Endothelial cell of umbilical vein (primary cell): ENCODE data around the gene CHST14. TPM values are rescaled to one million over a fixed set of nuclear protein-coding genes. Genes with fewer than 3 reads are reported as not detected.

ENCODE experiments used
- BruUV-seq: library from RNA; stranded (reverse); fragments of 400-500 nt; replicated peaks from 2 replicates; lab custom pipeline; 2021; lab: Mats Ljungman, UMichigan
- CTCF ChIA-PET: fragments of 300-600, 350-600 bp; sonication (Branson Sonifier 250); formaldehyde crosslinking; loops from one replicate; lab custom pipeline; 2021; ENCODE audit warnings: antibody characterized with exemption, inconsistent platforms; lab: Charles Lee
- POLR2A ChIA-PET: fragments of 300-600, 350-600 bp; sonication (Branson Sonifier 250); formaldehyde crosslinking; loops from one replicate; lab custom pipeline; 2021; ENCODE audit warnings: antibody characterized with exemption, inconsistent platforms; lab: Charles Lee
- DNase-seq: peaks from one replicate; pipeline ENCODE4 v3.0.0-alpha.2; 2011; ENCODE audit warnings: low read depth, low spot score
- FAIRE-seq: peaks from 2 replicates; lab custom pipeline; 2011; peaks lifted over from hg19 to GRCh38; lab: Jason Lieb, UNC
- H2AFZ ChIP-seq: 2 replicates; pipeline ENCODE4 v1.6.0; 2012; ENCODE audit warnings: low read depth, low read length, control low read depth, inconsistent platforms
- H3K27ac ChIP-seq: 2 replicates; pipeline ENCODE4 v1.5.1; 2011; ENCODE audit warnings: low read depth, mild to moderate bottlenecking, control low read depth, low read length, moderate library complexity; ENCODE audit not compliant: insufficient read depth
- H3K27me3 ChIP-seq, 2 experiments: 2 replicates each; pipeline versions ENCODE4 v1.6.0 to v1.6.1; 2011; ENCODE audit warnings: low read length in 2 of 2, mixed read lengths in 1 of 2; ENCODE audit not compliant: control insufficient read depth in 2 of 2, insufficient read depth in 2 of 2
- H3K36me3 ChIP-seq, 2 experiments: 2 replicates in 1 of 2; 3 replicates in 1 of 2; pipeline ENCODE4 v1.5.1; 2011; ENCODE audit warnings: low read length in 2 of 2, mild to moderate bottlenecking in 1 of 2, moderate library complexity in 1 of 2; ENCODE audit not compliant: control insufficient read depth in 2 of 2, insufficient read depth in 2 of 2; ENCODE audit errors: extremely low read depth in 1 of 2
- H3K4me1 ChIP-seq: 3 replicates; pipeline ENCODE4 v1.5.1; 2011; ENCODE audit warnings: mild to moderate bottlenecking, low read length; ENCODE audit not compliant: control insufficient read depth, insufficient read depth; ENCODE audit errors: extremely low read depth
- H3K4me2 ChIP-seq: 2 replicates; pipeline ENCODE4 v1.6.1; 2011; ENCODE audit warnings: low read length, control low read depth, mixed read lengths; ENCODE audit not compliant: insufficient read depth
- H3K4me3 ChIP-seq, 3 experiments: fragments of 200-600 bp in 1 of 3; sonication (generic), shearing (Covaris generic) in 1 of 3; replicated peaks in 1 of 3; 2 replicates each; pipeline ENCODE4 v1.5.1; 2011 to 2016; ENCODE audit warnings: control low read depth in 3 of 3, low read length in 3 of 3, mild to moderate bottlenecking in 2 of 3, inconsistent platforms in 1 of 3, low read depth in 1 of 3, moderate library complexity in 1 of 3; ENCODE audit not compliant: insufficient read depth in 1 of 3
- H3K79me2 ChIP-seq: 2 replicates; pipeline ENCODE4 v1.6.0; 2012; ENCODE audit warnings: low read length, inconsistent platforms; ENCODE audit not compliant: control insufficient read depth, insufficient read depth
- H3K9ac ChIP-seq: replicated peaks from 2 replicates; pipeline ENCODE3; 2011; ENCODE audit warnings: low read length, control low read depth; ENCODE audit not compliant: insufficient read depth; ENCODE audit errors: extremely low read depth
- H3K9me1 ChIP-seq: replicated peaks from 3 replicates; pipeline ENCODE4 v1.6.0; 2011; ENCODE audit warnings: mild to moderate bottlenecking, low read length; ENCODE audit not compliant: control insufficient read depth, insufficient read depth; ENCODE audit errors: extremely low read depth
- H3K9me3 ChIP-seq: replicated peaks from 2 replicates; pipeline ENCODE4 v1.5.1; 2012; ENCODE audit warnings: low read length, inconsistent platforms; ENCODE audit not compliant: control insufficient read depth, insufficient read depth
- H4K20me1 ChIP-seq: replicated peaks from 2 replicates; pipeline ENCODE3; 2011; ENCODE audit warnings: mild to moderate bottlenecking, low read length; ENCODE audit not compliant: control insufficient read depth, insufficient read depth; ENCODE audit errors: extremely low read depth
- CTCF ChIP-seq, 2 donors: IDR thresholded peaks; 1 replicate in 1 of 2; 2 replicates in 1 of 2; pipeline ENCODE4 v1.5.1; 2011; ENCODE audit warnings: low read length in 2 of 2, mild to moderate bottlenecking in 2 of 2, moderate library complexity in 2 of 2, control low read depth in 1 of 2, inconsistent platforms in 1 of 2, low read depth in 1 of 2; ENCODE audit not compliant: insufficient read depth in 1 of 2; ENCODE audit errors: extremely low read depth in 1 of 2
- EZH2 ChIP-seq: IDR thresholded peaks from 2 replicates; pipeline ENCODE4 v1.6.1; 2012; ENCODE audit warnings: borderline replicate concordance, low read depth, mild to moderate bottlenecking, moderate library complexity, low read length, inconsistent platforms; ENCODE audit not compliant: severe bottlenecking
- FOS ChIP-seq: IDR thresholded peaks from 2 replicates; pipeline ENCODE4 v1.6.1; 2011; ENCODE audit warnings: mild to moderate bottlenecking, low read length, moderate library complexity, borderline replicate concordance; ENCODE audit not compliant: insufficient read depth
- GATA2 ChIP-seq: IDR thresholded peaks from 2 replicates; pipeline ENCODE4 v1.7.0; 2011; ENCODE audit warnings: low read depth, mild to moderate bottlenecking, moderate library complexity, mixed read lengths, low read length; ENCODE audit not compliant: insufficient read length, insufficient read depth
- JUN ChIP-seq: IDR thresholded peaks from 2 replicates; pipeline ENCODE4 v1.6.1; 2011; ENCODE audit warnings: borderline replicate concordance, low read depth; ENCODE audit not compliant: insufficient read length, insufficient read depth
- MAX ChIP-seq: IDR thresholded peaks from 2 replicates; pipeline ENCODE4 v1.6.1; 2011; ENCODE audit not compliant: insufficient read depth, insufficient read length
- MYC ChIP-seq: IDR thresholded peaks from one replicate; pipeline ENCODE4 v1.6.1; 2011; ENCODE audit warnings: mild to moderate bottlenecking, low read depth, low read length
- POLR2A ChIP-seq: IDR thresholded peaks from 2 replicates; pipeline ENCODE4 v1.6.1; 2012; ENCODE audit warnings: low read depth, mild to moderate bottlenecking, control low read depth, low read length
- POLR2AphosphoS5 ChIP-seq: IDR thresholded peaks from 2 replicates; pipeline ENCODE4 v1.6.1; 2012; ENCODE audit warnings: low read depth, mild to moderate bottlenecking, control low read depth, low read length, moderate library complexity; ENCODE audit not compliant: insufficient read depth
- dilution Hi-C: fragments of 300-500 bp; cut with MboI; formaldehyde crosslinking; loops from one replicate; pipeline ENCODE4 v1.15.0; 2019; ENCODE audit warnings: low sequenced_read_pairs; ENCODE audit not compliant: extremely low pct_ligation_motif_present
- intact Hi-C: fragments of 100-400 bp; cut with micrococcal nuclease; formaldehyde crosslinking; loops from one replicate; pipeline ENCODE4 v1.10.0; 2022
- polyA plus RNA-seq, 4 experiments: library from polyadenylated mRNA; depleted of rRNA in 3 of 4; stranded (reverse) in 3 of 4; unstranded in 1 of 4; fragments of >200 nt; gene quantifications; 2 replicates each; pipeline versions ENCODE4 v1.2.1 to v1.2.3, GENCODE V29; 2011 to 2012; ENCODE audit warnings: missing spikeins in 1 of 4
- total RNA-seq: library from RNA; stranded (reverse); gene quantifications from 2 replicates; pipeline ENCODE4 v1.2.3, GENCODE V29; 2021

CHST14 gene
- total and polyA plus RNA-seq, 2 donors (not counting 3 experiments of a cell fraction or from before 2014, with no cell fraction given): 35.1 to 49.2 TPM

GRCh38 chr15:40516322-40516721, 45.5 kb downstream of the CHST14 start:
- H2AFZ ChIP-seq: no peak overlapping the region
- H3K79me2 ChIP-seq: no peaks in the 10 kb centered on the region
- H4K20me1 ChIP-seq: no peaks in the 10 kb centered on the region
- ChIA-PET CTCF (no interaction called here), POLR2A (interaction anchor here (0.9 kb wide), 1 partner anchor 339 kb away, joined by 3 read pairs; no protein-coding TSS in a partner anchor)
- no TSS peak for BruUV-seq
- no peaks in the 10 kb centered on the region for H3K36me3 ChIP-seq
- no peaks in the 10 kb centered on the region for H3K4me1 ChIP-seq
- H3K4me3 ChIP-seq: no peak overlapping the region
- intact Hi-C loops (no loop called here), dilution Hi-C loops (no loop called here)
- H3K4me2 ChIP-seq: no peak overlapping the region
- FAIRE-seq (no peak), DNase-seq (no peak)
- H3K9ac ChIP-seq: no peak overlapping the region
- H3K27me3 ChIP-seq: no peaks in the 10 kb centered on the region
- H3K9me1 ChIP-seq: no peaks in the 10 kb centered on the region
- no peak overlapping the region for H3K27ac ChIP-seq
- H3K9me3 ChIP-seq: no peaks in the 10 kb centered on the region
- TF ChIP-seq POLR2A: no peak
- TF ChIP-seq FOS: no peak
- no peak for TF ChIP-seq CTCF (IDR thresholded peaks at IDR 0.05; ENCODE audit: extremely low read depth in 1 of 2, insufficient read depth in 1 of 2, low read depth in 1 of 2, low read length in 2 of 2)
- no peak for TF ChIP-seq GATA2
- TF ChIP-seq EZH2: no peak
- no peak for TF ChIP-seq MYC
- no peak for TF ChIP-seq POLR2AphosphoS5
- no peak for TF ChIP-seq JUN
- no peak for TF ChIP-seq MAX

Other genes starting within 250 kb of the CHST14 start
- not detected in 2 replicates for gene PAK6, start 231.9 kb upstream of the CHST14 start, total RNA-seq
- not detected in 2 replicates for gene PAK6, start 231.9 kb upstream of the CHST14 start, polyA plus RNA-seq
- gene ANKRD63, start 187.9 kb upstream of the CHST14 start, total RNA-seq: not detected in 2 replicates
- not detected in 2 replicates for gene ANKRD63, start 187.9 kb upstream of the CHST14 start, polyA plus RNA-seq
- gene PLCB2, start 163.0 kb upstream of the CHST14 start, total RNA-seq: 1.5 and 4.3 TPM in 2 replicates
- 1.6 and 1.9 TPM in 2 replicates for gene PLCB2, start 163.0 kb upstream of the CHST14 start, polyA plus RNA-seq
- gene INAFM2, start 147.3 kb upstream of the CHST14 start, total RNA-seq: 23.6 and 24.1 TPM in 2 replicates
- gene INAFM2, start 147.3 kb upstream of the CHST14 start, polyA plus RNA-seq: 9.4 and 10.4 TPM in 2 replicates
- gene CCDC9B, start 130.0 kb upstream of the CHST14 start, total RNA-seq: 46.0 and 47.3 TPM in 2 replicates
- 4.8 and 7.6 TPM in 2 replicates for gene CCDC9B, start 130.0 kb upstream of the CHST14 start, polyA plus RNA-seq
- gene PHGR1, start 120.0 kb upstream of the CHST14 start, total RNA-seq: not detected in 2 replicates
- gene PHGR1, start 120.0 kb upstream of the CHST14 start, polyA plus RNA-seq: not detected in 2 replicates
- 0.65 and 1.2 TPM in 2 replicates for gene DISP2, start 112.8 kb upstream of the CHST14 start, total RNA-seq
- 0.10 and 0.24 TPM in 2 replicates for gene DISP2, start 112.8 kb upstream of the CHST14 start, polyA plus RNA-seq
- 54.9 and 61.4 TPM in 2 replicates for gene KNSTRN, start 88.3 kb upstream of the CHST14 start, total RNA-seq
- 19.1 and 24.4 TPM in 2 replicates for gene KNSTRN, start 88.3 kb upstream of the CHST14 start, polyA plus RNA-seq
- 62.5 and 64.3 TPM in 2 replicates for gene IVD, start 65.2 kb upstream of the CHST14 start, total RNA-seq
- 33.6 and 34.1 TPM in 2 replicates for gene IVD, start 65.2 kb upstream of the CHST14 start, polyA plus RNA-seq
- 19.1 and 19.7 TPM in 2 replicates for gene BAHD1, start 30.0 kb upstream of the CHST14 start, total RNA-seq
- gene BAHD1, start 30.0 kb upstream of the CHST14 start, polyA plus RNA-seq: 6.3 and 7.0 TPM in 2 replicates
- 22.9 and 28.8 TPM in 2 replicates for gene CCDC32, start 94.1 kb downstream of the CHST14 start, total RNA-seq
- 12.0 and 24.0 TPM in 2 replicates for gene CCDC32, start 94.1 kb downstream of the CHST14 start, polyA plus RNA-seq
- gene RPUSD2, start 98.3 kb downstream of the CHST14 start, total RNA-seq: 10.6 and 11.4 TPM in 2 replicates
- gene RPUSD2, start 98.3 kb downstream of the CHST14 start, polyA plus RNA-seq: 7.0 and 7.8 TPM in 2 replicates
- gene KNL1, start 123.3 kb downstream of the CHST14 start, total RNA-seq: 31.8 and 33.8 TPM in 2 replicates
- 3.7 and 4.0 TPM in 2 replicates for gene KNL1, start 123.3 kb downstream of the CHST14 start, polyA plus RNA-seq
- 29.7 and 30.9 TPM in 2 replicates for gene RAD51, start 224.2 kb downstream of the CHST14 start, total RNA-seq
- 10.5 and 11.1 TPM in 2 replicates for gene RAD51, start 224.2 kb downstream of the CHST14 start, polyA plus RNA-seq